HG02588 (cell line): ENCODE results near the gene NFE2L1.
"Not testable (repeated sequence)": the region's sequence is repeated elsewhere in the genome, so short reads cannot be mapped to it uniquely, and the experiment has no call there.

Experiments
- ATAC-seq: cut with Tn5 transposase; IDR thresholded peaks from one replicate; pipeline ENCODE4 v1.9.1; 2021; ENCODE audit warnings: mild to moderate bottlenecking, moderate library complexity; ENCODE audit not compliant: unreplicated experiment

Gene NFE2L1

GRCh38 chr17:48067245-48067644 is 19.1 kb downstream of the NFE2L1 start:
- ATAC-seq = no peak

- not testable (repeated sequence) for ATAC-seq
Measured at GRCh38 chr17:48067808-48068207, 19.6 kb downstream of the NFE2L1 start.

GRCh38 chr17:48068491-48068961 is 20.4 kb downstream of the NFE2L1 start:
- no peak for ATAC-seq

- no peak for ATAC-seq
Measured at GRCh38 chr17:48070195-48070594, 22.0 kb downstream of the NFE2L1 start.

- no peak for ATAC-seq
Measured at GRCh38 chr17:48071654-48072053, 23.5 kb downstream of the NFE2L1 start.

- ATAC-seq = not testable (repeated sequence)
Measured at GRCh38 chr17:48072811-48073210, 24.7 kb downstream of the NFE2L1 start.

GRCh38 chr17:48073566-48074094 is 25.5 kb downstream of the NFE2L1 start:
- not testable (repeated sequence) for ATAC-seq

- no peak for ATAC-seq
Measured at GRCh38 chr17:48074322-48075081, 26.3 kb downstream of the NFE2L1 start.

- not testable (repeated sequence) for ATAC-seq
Measured at GRCh38 chr17:48077152-48077551, 29.0 kb downstream of the NFE2L1 start.

- no peak for ATAC-seq
Measured at GRCh38 chr17:48081858-48082257, 33.7 kb downstream of the NFE2L1 start.

GRCh38 chr17:48084932-48085331 is 36.8 kb downstream of the NFE2L1 start:
- no peak for ATAC-seq

- no peak for ATAC-seq
Measured at GRCh38 chr17:48093341-48094045, 45.3 kb downstream of the NFE2L1 start.

- ATAC-seq = no peak
Measured at GRCh38 chr17:48095611-48096010, 47.5 kb downstream of the NFE2L1 start.

- ATAC-seq = no peak
Measured at GRCh38 chr17:48100160-48100559, 52.0 kb downstream of the NFE2L1 start.

GRCh38 chr17:48100591-48101011 is 52.4 kb downstream of the NFE2L1 start:
- no peak for ATAC-seq

GRCh38 chr17:48101012-48101720 is 53.0 kb downstream of the NFE2L1 start, which contains the start of gene CBX1:
Gene CBX1 (minus strand): TSS chr17:48101478. CDS start chr17:48077004, 24,474 bp downstream.
- peak; percentile 86 for ATAC-seq

- no peak for ATAC-seq
Measured at GRCh38 chr17:48102043-48102750, 54.0 kb downstream of the NFE2L1 start.

- no peak for ATAC-seq
Measured at GRCh38 chr17:48102798-48103715, 54.9 kb downstream of the NFE2L1 start.

- no peak for ATAC-seq
Measured at GRCh38 chr17:48104440-48104839, 56.3 kb downstream of the NFE2L1 start.

- ATAC-seq = no peak
Measured at GRCh38 chr17:48106802-48107136, 58.6 kb downstream of the NFE2L1 start.
